Measurements from ENCODE around the gene PARP11.

Gene PARP11

DNA sequence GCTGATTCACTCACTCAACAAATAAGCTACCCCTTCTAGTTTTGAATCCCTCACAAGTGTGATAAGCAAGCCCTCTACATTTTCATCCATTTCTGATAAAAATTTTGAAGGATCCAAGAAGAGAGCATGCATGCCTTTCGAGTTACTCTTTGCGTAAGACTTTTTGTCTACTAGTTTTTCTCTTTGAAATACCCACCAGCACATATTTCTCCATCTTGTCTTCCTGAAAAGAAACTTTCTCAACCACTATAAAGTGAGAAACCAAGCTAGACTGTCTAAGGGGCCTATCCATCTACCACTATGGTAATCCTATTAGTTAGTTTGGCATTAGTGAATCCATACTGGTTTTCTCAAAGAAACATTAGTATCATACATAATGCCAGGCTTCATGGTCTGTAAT, 56.9 kb downstream of the PARP11 start:
- DNase-seq = no peak

DNA sequence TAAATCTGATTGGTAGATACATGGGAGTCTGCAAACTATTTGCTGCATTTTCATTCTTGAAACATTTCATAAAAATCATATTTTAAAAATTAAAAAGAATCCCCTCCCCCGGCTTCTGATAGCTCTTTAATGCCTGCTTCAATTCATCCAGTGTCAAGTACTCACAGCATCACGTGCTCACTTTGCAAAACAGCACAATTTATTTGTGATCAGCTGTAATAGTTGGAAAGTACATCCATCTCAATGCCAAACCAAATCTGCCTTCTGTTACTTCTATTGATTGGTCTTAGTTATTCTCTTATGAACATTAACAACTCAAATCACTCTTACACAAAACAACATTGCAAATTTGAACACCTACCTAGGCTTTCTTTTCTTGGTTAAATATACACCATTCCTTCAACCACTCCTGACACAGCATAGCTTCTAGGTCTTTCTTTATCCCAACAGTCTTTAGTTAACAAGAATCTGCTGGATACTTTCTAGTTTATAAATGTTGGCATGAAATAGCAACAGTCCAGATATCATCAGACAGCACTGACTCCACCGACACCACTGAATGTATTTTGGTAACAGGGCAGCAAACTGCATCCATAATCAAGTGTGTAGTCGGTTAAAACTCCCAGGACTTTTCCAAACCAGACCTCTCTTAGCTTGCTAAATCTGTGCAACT, 58.0 kb downstream of the PARP11 start:
- no peak for DNase-seq

DNA sequence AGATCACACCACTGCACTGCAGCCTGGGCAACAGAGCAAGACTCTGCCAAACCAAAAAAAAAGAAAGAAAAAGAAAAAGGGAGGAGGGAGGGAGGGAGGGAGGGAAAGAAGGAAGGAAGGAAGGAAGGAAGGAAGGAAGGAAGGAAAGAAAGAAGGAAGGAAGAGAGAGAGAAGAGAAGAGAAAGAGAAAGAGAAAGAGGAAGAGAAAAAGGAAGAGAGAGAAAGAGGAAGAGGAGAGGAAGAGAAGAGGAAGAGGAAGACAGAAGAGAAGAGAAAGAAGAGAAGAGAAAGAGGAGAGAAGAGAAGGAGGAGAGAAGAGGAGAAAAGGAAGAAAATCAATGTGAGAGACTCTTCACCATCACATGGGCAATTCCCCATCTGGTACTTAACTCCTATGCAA, 62.7 kb downstream of the PARP11 start:
- DNase-seq = no peak

DNA sequence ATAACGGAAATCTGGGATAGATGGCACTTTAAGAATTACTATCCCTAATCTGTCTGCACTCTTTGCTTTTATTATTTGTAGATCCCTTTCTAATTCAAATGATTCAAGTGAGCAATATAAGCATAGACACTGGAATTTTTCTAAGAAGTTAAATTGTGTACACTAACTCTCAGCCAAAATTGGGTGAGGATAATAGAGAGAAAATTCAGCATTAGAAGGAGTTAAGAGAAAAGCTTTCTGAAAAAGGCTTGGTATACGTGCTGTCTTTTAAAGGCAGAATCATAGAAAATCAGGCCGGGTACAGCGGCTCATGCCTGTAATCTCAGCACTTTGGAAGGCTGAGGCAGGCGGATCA, 63.2 kb downstream of the PARP11 start:
- no peak for DNase-seq

DNA sequence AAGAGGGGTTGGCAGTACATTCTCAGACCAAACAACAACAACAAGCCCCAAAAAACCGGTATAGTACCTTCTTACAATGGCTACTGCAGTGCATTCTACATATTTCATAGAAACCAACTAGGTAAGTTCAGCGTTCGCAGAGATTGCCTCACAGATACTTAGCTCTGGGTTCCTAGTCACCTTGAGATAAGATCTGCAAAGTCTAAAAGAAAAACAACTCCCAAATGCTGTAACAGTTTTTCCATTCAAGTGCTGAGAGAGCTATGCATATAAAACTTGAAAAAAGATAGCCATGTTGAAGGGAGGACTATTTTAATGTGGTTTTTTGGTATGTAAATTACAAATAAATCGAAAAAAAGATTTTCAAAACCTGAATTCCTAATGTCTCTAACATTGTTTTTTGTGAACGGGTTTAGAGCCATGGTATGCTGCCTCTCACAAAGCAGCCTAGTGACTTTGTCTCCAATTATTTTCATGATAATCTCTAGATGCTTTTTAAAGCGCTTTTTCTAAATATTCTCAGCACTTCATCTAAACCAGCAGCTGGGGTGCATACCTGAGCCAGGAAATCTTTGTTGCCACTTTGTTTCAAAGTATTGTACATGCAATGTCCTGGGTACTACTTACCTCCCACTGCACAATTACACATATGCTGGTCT, 63.7 kb downstream of the PARP11 start:
- DNase-seq = no peak

DNA sequence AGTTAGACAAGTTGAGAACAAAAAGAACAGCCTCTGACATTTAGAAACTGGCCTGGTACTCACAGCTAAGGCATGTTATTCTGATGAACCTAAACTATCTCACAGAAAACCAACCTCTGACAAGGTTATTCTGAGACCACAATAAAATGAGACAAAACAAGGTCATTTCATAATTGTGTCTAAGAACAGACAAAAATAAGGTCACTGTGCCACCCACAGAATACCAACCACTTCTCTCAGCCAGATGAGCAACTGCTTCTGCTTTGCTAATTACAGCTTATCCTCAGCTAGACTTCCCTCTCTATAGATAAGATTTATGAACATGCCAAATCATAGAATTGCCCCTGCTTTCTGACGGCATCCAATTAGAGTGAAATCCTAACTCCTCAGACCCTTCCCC, 68.1 kb downstream of the PARP11 start:
- no peak for DNase-seq

DNA sequence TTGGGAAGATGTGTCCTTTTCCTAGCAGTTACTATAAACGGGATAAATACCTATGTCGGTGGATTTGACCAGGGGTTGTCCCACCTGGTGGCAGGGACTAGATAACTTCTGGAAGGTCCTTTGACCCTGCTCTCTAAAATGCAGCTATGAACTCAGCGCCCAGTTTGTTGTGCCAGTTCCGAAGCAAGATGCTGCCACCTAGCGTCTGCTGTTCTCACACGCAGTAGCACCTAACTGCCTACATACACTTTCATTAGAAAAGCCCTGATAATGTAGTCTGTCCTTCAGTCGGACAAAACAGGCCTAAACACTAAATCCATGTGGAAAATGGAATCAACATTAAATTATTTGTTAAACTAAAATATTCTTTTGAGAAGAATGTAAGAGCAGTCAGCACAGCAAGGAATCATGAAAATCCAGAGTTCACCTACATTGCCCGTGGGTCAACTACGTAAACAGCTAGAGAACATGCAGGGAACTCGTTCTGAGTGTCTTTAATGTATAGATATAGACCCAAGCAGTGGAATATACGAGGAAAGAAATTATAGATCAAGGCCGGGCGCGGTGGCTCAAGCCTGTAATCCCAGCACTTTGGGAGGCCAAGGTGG, 69.2 kb downstream of the PARP11 start:
- peak; percentile 26 to 44 (median 38) for DNase-seq

DNA sequence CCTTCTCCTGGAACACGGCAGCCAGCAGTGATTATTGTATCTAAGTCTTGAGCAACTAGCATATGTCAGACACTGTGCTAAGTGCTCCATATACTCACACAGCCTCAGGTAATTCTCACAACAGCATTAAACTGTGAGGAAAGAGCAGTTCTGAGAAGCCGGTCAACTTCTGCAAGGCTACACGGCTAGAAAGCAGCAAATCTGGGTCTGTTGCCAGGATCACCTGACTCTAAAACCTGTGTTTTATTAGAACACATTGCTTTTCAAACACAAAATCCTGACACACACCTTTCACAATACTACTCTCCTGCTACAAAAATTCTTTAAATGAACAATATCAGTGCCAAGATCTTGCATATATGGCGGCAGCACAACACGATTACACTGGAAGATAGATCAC, 70.5 kb downstream of the PARP11 start:
- no peak for DNase-seq

DNA sequence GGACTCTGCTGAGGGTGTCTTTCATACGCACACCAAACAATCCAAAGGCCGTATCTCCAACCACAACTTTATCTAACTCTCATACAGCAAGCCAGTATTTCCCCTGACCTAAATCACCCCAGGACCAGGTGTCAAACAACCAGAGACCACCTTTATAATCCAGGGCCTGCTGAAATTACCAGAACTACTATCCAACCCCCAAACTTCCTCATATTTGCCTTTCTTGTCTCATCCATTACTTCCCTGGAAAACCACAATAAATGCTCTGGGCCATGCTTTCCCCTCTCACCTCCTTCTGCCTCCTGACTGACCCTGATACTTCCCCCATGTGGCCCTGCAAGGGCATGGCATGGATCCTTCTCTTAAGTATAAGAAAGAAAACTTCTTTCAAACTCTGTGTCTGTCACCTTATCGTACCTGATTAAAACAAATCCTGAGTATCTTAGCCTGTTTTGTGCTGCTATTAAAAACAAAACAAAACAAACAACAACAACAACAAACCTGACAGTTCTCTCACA, 75.6 kb downstream of the PARP11 start:
- no peak for DNase-seq

DNA sequence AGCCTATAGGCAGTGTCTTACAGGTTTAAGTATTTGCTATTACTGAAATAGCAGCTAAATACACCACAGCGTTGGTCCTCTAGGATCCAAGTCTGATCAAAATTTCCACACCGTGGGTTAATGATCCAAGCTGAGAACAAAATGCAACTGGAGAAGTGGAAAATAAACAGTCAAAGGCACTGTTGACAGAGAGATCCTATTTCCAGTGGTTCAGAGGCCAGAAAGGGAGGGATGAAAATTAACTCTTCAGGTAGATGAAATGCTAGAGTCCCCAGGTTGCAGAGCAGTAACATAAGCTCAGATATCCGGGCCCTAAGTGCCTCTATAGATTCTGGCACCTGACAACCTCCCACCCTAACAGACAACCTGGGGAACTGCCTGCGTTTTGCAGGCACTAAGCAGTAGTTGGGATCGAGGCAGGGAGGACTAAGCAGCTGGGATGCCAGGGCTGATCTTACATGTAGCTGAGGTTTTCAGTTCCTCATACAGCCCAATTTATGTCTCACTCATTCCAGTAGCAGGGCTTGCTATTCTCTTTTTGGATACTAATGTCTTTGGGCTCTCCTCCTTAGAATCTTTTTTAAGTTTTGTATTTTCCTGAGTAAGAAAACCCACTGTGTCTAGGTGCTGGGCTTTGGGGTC, 77.6 kb downstream of the PARP11 start:
- no peak for DNase-seq

DNA sequence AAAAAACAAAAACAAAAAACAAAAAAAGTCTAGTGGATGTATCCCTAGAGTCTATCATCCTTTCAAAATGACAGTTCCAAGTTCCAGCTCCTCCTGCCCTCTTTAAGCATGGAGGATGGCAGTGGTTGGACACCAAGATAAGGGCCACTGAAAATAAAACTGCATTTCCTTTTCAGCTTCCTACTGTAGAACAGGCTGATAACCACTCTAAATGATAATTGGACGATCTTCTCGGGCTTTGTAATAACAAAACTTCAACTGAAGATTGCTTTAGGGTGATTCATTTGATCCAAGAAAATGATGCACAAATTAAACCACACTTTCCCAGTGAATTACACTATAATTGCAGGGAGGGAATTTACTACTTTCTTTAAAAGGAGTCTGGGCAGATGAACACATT, 78.1 kb downstream of the PARP11 start:
- DNase-seq = no peak

DNA sequence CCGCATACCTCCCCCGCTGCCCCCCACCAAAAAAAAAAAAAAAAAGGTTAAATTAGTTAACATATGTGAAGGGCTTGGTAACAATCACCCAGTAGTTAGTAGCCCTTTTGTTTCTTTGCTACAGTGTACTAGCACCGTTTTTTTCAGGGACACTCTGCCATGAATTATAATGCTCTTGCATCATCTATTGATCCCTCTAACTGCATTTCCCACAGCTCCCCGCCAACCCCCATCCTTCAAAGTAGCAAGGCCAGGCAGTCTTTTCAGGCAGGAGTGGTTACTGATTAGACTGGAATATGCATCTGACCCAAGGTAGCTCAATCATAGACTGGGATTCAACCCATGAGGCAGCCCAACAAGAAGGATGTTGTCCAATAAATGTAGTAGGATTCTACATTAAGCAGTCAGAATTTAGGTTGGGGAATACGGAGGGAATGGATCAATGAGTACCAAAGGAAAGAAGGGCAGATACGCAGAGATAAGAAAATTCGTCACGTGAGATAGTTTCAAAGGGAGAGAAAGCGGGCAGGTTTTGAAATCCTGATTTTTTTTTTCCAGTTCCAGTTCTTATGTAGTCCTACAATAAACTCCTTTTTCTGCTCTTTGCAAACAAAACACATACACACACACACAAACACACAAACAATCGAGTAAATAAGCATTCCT, 80.4 kb downstream of the PARP11 start:
- no peak for DNase-seq

DNA sequence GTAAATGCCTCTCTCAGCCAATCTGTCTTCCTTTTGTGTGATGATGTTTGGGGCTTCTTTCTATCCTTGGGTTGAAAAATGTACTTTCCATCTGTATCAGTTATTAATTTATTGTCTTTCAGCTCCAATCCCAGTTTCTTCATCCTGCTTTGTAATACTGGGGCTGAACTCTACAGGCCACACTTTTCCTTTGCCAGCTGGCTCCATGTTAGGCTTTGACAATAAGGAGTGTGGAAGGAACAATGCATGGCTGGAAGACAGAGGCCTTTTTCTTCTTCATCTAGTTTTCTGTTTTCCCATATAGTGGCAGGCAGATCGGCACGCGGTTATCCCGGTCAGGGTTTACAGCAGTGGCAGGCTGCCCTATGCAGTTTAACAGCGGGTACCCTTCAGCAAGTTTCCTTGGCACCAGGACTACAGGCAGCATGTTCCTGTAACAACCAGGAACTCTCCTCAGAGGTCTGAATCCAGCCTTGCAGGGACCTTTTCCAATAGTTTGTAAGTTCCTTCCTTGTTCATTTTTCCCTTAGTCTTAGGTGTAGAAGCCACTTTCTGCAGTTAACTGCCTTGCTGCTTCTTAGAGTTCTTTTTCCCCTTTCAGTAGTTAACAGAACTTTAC, 81.8 kb downstream of the PARP11 start:
- no peak for DNase-seq

DNA sequence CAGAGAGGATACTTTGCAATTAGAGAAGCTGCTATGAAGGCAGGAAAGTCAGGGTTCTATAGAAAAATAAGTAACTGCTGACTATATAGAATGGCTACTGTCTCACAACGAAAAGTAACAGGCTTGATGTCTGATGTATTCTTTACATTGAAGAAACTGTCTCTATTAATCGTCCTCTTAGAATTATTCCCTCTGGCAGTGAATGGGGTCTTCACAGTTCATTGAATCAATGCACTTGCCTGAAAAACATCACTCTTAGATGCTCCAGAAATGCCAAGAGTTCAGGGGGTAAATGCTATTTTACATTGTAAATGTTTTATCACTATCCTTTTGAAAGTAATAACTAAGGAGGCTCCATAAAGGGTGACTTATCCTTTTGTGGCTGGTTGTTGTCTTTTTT, 82.6 kb downstream of the PARP11 start:
- no peak for DNase-seq

DNA sequence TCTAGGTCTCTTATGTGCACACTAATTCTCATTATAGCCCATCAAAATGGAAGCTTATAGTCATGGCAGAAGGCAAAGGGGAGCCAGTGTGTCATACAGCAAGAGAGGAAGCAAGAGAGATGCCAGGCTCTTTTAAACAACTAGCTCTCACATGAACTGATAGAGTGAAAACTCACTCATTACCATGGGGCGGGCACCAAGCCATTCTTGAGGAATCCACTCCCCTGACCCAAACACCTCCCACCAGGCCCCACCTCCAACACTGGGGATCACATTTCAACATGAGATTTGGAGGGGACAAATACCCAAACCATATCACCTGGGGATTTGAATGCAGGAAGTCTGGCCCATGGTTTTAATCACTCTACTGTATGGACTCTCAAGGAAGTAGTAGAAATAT, 83.4 kb downstream of the PARP11 start:
- DNase-seq = no peak

DNA sequence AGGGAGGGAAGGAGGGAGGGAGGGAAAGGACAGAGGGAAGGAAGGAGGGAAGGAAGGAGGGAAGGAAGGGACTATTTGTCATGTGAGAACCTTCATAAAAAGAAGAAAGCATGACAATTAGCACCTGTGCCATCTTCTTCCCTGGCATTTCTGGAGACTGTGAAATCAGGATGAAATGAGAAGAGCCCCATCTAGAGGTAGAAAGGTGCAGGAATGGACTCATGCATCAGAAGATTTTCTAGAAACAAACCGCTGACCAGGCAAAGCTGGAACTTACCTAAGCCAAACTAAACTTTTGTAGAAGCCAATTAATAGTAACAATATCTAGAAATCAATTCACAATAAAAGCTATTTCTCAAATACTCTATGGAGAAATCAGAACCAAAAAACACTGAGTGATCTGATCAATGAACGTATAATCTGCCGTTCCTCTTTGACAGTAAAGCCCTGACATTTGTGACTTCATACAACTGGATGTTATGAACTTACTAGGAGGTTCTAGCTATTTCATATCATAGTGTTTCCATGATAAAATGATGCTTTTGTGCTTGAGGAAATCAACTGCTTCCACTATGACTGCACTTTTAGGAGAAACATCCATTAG, 95.9 kb downstream of the PARP11 start:
- DNase-seq = no peak

DNA sequence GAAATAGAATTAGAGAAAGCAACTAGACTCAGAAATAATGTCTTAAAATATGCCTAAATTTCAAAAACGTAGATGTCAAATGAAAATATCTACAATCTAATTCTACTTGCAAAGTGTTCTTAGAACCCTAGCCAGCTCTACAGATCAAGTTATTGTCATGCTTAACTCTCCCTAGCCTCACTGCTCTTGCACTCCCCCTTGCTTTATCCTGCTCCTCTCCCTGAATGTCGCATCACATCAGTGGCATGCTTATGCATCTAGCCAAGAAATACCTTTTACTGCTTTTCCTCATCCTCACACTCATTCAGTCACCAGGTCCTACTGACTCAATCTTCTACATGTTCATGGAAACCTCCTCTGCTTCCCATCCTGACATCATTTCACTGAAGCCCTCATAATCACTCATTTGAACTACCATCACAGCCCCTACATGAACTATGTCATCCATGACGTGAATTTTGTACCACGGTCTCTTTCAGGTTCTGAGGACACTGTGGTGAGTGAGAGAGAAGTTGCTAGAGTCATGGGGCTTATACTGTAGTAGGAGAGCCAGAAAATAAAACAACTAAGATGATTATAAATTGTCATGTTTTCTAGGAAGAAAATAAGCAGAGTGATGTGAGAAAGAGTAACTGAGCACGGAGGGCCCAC, 97.7 kb downstream of the PARP11 start:
- DNase-seq = no peak

DNA sequence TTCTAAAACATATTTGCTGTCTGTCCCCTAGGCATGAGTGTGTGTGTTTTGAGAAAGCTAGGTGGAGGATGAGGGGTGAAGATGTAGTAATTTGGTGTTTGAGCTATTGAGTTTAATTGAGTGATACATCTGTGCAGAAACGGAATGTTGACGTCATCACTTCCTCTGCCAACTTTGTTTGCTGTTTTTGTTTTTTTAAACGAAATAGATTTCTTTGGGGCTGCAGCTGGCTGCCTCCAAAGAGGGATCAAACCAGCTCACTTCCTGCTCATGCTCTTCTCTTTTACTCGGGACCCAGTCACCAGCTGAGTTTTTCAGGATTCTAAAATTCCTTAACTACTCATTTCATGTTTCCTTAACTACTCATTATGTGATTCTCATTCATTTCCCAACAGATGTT, 100.8 kb downstream of the PARP11 start:
- DNase-seq = no peak

DNA sequence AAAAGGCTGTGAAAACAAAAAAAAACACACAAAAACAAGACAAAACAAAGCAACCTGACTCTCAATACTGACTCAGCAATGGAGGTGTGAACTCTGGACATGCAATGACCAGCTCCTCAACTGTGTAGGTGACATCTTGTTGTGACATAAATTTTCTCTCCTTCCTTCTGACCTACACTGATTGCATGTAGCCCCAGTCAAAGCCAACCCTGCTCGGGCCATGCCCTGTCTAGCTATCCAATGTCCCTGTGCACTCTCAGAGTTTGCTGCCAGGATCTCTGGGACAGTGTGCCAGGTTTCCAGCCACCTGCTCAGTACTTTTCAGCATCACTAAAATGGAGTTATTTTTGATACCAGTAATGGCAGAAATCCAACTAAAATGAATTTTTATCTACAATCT, 101.3 kb downstream of the PARP11 start:
- no peak for DNase-seq

DNA sequence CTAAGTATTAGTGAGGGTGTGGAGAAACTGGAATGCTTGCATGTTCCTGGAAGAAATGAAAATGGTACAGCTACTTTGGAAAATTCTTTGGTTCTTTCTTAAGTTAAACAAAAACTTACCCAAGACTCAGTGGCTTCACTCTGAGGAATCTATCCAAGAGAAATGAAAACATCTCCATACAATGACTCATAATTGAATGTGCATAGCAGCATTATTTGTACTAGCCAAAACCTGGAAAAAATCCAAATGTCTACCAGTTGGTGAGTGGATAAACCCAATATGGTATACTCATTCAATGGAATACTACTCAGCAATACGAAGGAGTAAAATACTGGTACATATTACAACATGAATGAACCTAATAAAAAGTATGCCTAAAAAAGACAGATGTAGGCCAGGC, 102.3 kb downstream of the PARP11 start:
- DNase-seq = no peak

DNA sequence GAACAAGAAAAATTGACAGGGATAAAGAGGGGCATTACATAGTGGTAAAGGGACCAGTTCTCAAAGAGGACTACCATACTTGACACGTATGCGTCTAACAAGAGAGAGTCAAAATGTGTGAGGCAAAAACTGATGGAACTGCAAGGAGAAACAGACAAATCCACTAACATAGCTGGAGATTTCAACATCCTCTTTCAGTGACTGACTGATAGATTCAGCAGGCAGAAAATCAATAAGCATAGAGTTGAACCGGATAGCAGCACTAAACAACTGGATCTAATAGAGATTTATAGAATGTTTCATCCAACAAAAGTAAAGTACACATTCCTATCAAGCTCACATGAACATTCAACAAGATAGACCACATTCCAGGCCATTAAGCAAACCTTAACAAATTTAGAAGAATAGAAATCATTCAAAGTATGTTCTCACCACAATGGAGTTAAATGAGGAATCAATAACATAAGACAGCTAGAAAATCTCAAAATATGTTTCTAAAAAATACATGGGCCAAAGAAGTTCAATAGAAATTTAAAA, 104.2 kb downstream of the PARP11 start:
- no peak for DNase-seq

All from activated CD4-positive, CD25-positive, alpha-beta regulatory T cell (primary cell).